Calu3 (cell line): ENCODE measurements around the gene VN1R5. TPM values are rescaled to one million over a fixed set of nuclear protein-coding genes. Genes with fewer than 3 reads are reported as not detected.

Experiments used
- BruUV-seq: library from RNA; stranded (reverse); fragments of 400-500 nt; replicated peaks from 2 replicates; lab custom pipeline; 2021; lab: Mats Ljungman, UMichigan
- CTCF ChIA-PET: fragments of 300-600 bp; sonication (Branson Sonifier 250); formaldehyde crosslinking; loops from one replicate; lab custom pipeline; 2022; ENCODE audit warnings: antibody characterized with exemption; lab: Charles Lee
- DNase-seq: peaks from one replicate; pipeline ENCODE4 v3.0.0; 2022
- H3K27ac Mint-ChIP-seq: one replicate; pipeline ENCODE4 v1.8.0; 2022; ENCODE audit warnings: mixed read lengths; ENCODE audit not compliant: unreplicated experiment
- H3K27me3 Mint-ChIP-seq: one replicate; pipeline ENCODE4 v1.8.0; 2022; ENCODE audit warnings: mixed read lengths; ENCODE audit not compliant: unreplicated experiment
- H3K36me3 Mint-ChIP-seq: one replicate; pipeline ENCODE4 v1.8.0; 2022; ENCODE audit warnings: mild to moderate bottlenecking, moderate library complexity, mixed read lengths; ENCODE audit not compliant: insufficient read depth, unreplicated experiment
- H3K4me1 Mint-ChIP-seq: one replicate; pipeline ENCODE4 v1.8.0; 2022; ENCODE audit warnings: mild to moderate bottlenecking, low read depth, mixed read lengths; ENCODE audit not compliant: unreplicated experiment
- H3K4me3 Mint-ChIP-seq: one replicate; pipeline ENCODE4 v1.8.0; 2022; ENCODE audit warnings: mild to moderate bottlenecking, low read depth, moderate library complexity, mixed read lengths; ENCODE audit not compliant: unreplicated experiment
- H3K9me3 Mint-ChIP-seq: one replicate; pipeline ENCODE4 v1.8.0; 2022; ENCODE audit warnings: low read depth, mixed read lengths; ENCODE audit not compliant: unreplicated experiment
- CTCF ChIP-seq: fragments of 200-600 bp; IDR thresholded peaks from one replicate; pipeline ENCODE4 v1.8.0; 2022; ENCODE audit warnings: antibody characterized with exemption; ENCODE audit not compliant: unreplicated experiment
- intact Hi-C: fragments of 100-400 bp; cut with micrococcal nuclease; formaldehyde crosslinking; loops from one replicate; pipeline ENCODE4 v1.10.0; 2022; ENCODE audit not compliant: unreplicated experiment
- total RNA-seq: library from RNA; stranded (reverse); gene quantifications from 2 replicates; pipeline ENCODE4 v1.2.3, GENCODE V29; 2022

Gene VN1R5
- total RNA-seq, 1 experiment from 2014 or later = not detected

GRCh38 chr1:247266053-247266452 lies 10.2 kb downstream of the VN1R5 start:
- H3K36me3 Mint-ChIP-seq = no peaks in the 10 kb centered on the region
- H3K4me3 Mint-ChIP-seq = no peak overlapping the region
- no peak for TF ChIP-seq CTCF
- no peak overlapping the region for H3K27ac Mint-ChIP-seq
- no peak for DNase-seq
- BruUV-seq = no TSS peak
- CTCF ChIA-PET = no interaction called here
- intact Hi-C loops = no loop called here
- H3K4me1 Mint-ChIP-seq = no peaks in the 10 kb centered on the region
- H3K27me3 Mint-ChIP-seq = no peaks in the 10 kb centered on the region
- peaks cover 30% of the 10 kb centered on the region for H3K9me3 Mint-ChIP-seq

GRCh38 chr1:247268390-247269045 lies 12.6 kb downstream of the VN1R5 start:
- no TSS peak for BruUV-seq
- peaks cover 28% of the 10 kb centered on the region for H3K9me3 Mint-ChIP-seq
- H3K27ac Mint-ChIP-seq = no peak overlapping the region
- no peaks in the 10 kb centered on the region for H3K27me3 Mint-ChIP-seq
- no peak for TF ChIP-seq CTCF
- no peak overlapping the region for H3K4me3 Mint-ChIP-seq
- no peaks in the 10 kb centered on the region for H3K36me3 Mint-ChIP-seq
- DNase-seq = no peak
- H3K4me1 Mint-ChIP-seq = no peaks in the 10 kb centered on the region
- intact Hi-C loops = no loop called here
- CTCF ChIA-PET = no interaction called here

GRCh38 chr1:247269133-247269532 lies 13.3 kb downstream of the VN1R5 start:
- DNase-seq = no peak
- intact Hi-C loops = no loop called here
- CTCF ChIA-PET = no interaction called here
- Mint-ChIP-seq H3K27me3 (no peaks in the 10 kb centered on the region), H3K4me3 (no peak overlapping the region), H3K4me1 (no peaks in the 10 kb centered on the region), H3K27ac (no peak overlapping the region), H3K9me3 (peaks cover 28% of the 10 kb centered on the region), H3K36me3 (no peaks in the 10 kb centered on the region)
- no TSS peak for BruUV-seq
- TF ChIP-seq CTCF = no peak

- H3K4me3 Mint-ChIP-seq = no peak overlapping the region
- no peaks in the 10 kb centered on the region for H3K36me3 Mint-ChIP-seq
- H3K4me1 Mint-ChIP-seq = no peaks in the 10 kb centered on the region
- CTCF ChIA-PET = no interaction called here
- peaks cover 30% of the 10 kb centered on the region for H3K9me3 Mint-ChIP-seq
- intact Hi-C loops = no loop called here
- no peak for TF ChIP-seq CTCF
- H3K27me3 Mint-ChIP-seq = no peaks in the 10 kb centered on the region
- H3K27ac Mint-ChIP-seq = no peak overlapping the region
- no peak for DNase-seq
- BruUV-seq = no TSS peak
Observed at GRCh38 chr1:247270003-247270402, 14.1 kb downstream of the VN1R5 start.
